SK-N-SH treated with all-trans-retinoic acid at 6 μM for 48 hours (cell line): Measurements from ENCODE around the gene PIPOX.

Source experiments
- ARNTL ChIP-seq: fragments of 450-650 bp; formaldehyde crosslinking; IDR thresholded peaks from 2 replicates; pipeline ENCODE4 v1.5.0; 2020; ENCODE audit warnings: low read depth, mild to moderate bottlenecking, moderate library complexity, borderline replicate concordance
- CSDC2 ChIP-seq: fragments of 250-450 bp; sonication (Bioruptor Pico); IDR thresholded peaks from 2 replicates; pipeline ENCODE4 v1.5.0; 2020; ENCODE audit warnings: mild to moderate bottlenecking, moderate library complexity
- ISL1 ChIP-seq: fragments of 250-450 bp; sonication (Bioruptor Pico); IDR thresholded peaks from 2 replicates; pipeline ENCODE4 v2.1.2; 2022; ENCODE audit warnings: mild to moderate bottlenecking, moderate library complexity
- PATZ1 ChIP-seq: fragments of 250-450 bp; sonication (Bioruptor Pico); IDR thresholded peaks from 2 replicates; pipeline ENCODE4 v1.8.0; 2020; ENCODE audit warnings: mild to moderate bottlenecking, moderate library complexity, borderline replicate concordance
- PPARA ChIP-seq: fragments of 250-450 bp; sonication (Bioruptor Pico); IDR thresholded peaks from 2 replicates; pipeline ENCODE4 v1.5.0; 2020; ENCODE audit warnings: mild to moderate bottlenecking, borderline replicate concordance
- RARB ChIP-seq: fragments of 250-450 bp; sonication (Bioruptor Pico); IDR thresholded peaks from 2 replicates; pipeline ENCODE4 v1.8.0; 2021; ENCODE audit warnings: mild to moderate bottlenecking, moderate library complexity
- TCF4 ChIP-seq: fragments of 250-450 bp; sonication (Bioruptor Pico); IDR thresholded peaks from 2 replicates; pipeline ENCODE4 v1.8.0; 2021; ENCODE audit warnings: mild to moderate bottlenecking, moderate library complexity, borderline replicate concordance
- TSHZ2 ChIP-seq: fragments of 250-450 bp; sonication (Bioruptor Pico); IDR thresholded peaks from 2 replicates; pipeline ENCODE4 v1.5.0; 2020; ENCODE audit warnings: mild to moderate bottlenecking, moderate library complexity
- ZFP30 ChIP-seq: fragments of 450-650 bp; formaldehyde crosslinking; IDR thresholded peaks from 2 replicates; pipeline ENCODE4 v1.5.0; 2022; ENCODE audit warnings: mild to moderate bottlenecking, moderate library complexity
- ZNF70 ChIP-seq: fragments of 450-650 bp; formaldehyde crosslinking; IDR thresholded peaks from 2 replicates; pipeline ENCODE4 v1.5.0; 2020; ENCODE audit warnings: mild to moderate bottlenecking, moderate library complexity

GRCh38 chr17:29095439-29095838 lies 52.5 kb downstream of the PIPOX start:
- no peak for TF ChIP-seq PPARA (CRISPR knock-in tag)
- TF ChIP-seq ISL1 (CRISPR knock-in tag): no peak
- TF ChIP-seq RARB: no peak
- TF ChIP-seq PATZ1 (CRISPR knock-in tag): no peak
- no peak for TF ChIP-seq CSDC2 (CRISPR knock-in tag)
- no peak for TF ChIP-seq ARNTL (CRISPR knock-in tag)
- TF ChIP-seq TCF4 (CRISPR knock-in tag): no peak
- no peak for TF ChIP-seq ZNF70
- TF ChIP-seq ZFP30 (CRISPR knock-in tag): no peak
- no peak for TF ChIP-seq TSHZ2 (CRISPR knock-in tag)
